SU-DHL-6 (cell line): ENCODE measurements around the gene INTS7.

Experiments
- EZH2phosphoT487 ChIP-seq: fragments of 200-600 bp; sonication (generic), shearing (Covaris generic); conservative IDR thresholded peaks from 2 replicates; pipeline ENCODE4 v1.6.1; 2018; ENCODE audit warnings: mild to moderate bottlenecking, antibody characterized with exemption, low read length, moderate library complexity, mixed read lengths
- TF ChIP-seq, protein P1 (sequence below): fragments of 200-600 bp; sonication (generic); IDR thresholded peaks from one replicate; pipeline ENCODE4 v1.5.1; 2017; ENCODE audit warnings: antibody characterized with exemption, mild to moderate bottlenecking, low read length, moderate library complexity; ENCODE audit not compliant: insufficient read depth, poor library complexity, severe bottlenecking

DNA sequence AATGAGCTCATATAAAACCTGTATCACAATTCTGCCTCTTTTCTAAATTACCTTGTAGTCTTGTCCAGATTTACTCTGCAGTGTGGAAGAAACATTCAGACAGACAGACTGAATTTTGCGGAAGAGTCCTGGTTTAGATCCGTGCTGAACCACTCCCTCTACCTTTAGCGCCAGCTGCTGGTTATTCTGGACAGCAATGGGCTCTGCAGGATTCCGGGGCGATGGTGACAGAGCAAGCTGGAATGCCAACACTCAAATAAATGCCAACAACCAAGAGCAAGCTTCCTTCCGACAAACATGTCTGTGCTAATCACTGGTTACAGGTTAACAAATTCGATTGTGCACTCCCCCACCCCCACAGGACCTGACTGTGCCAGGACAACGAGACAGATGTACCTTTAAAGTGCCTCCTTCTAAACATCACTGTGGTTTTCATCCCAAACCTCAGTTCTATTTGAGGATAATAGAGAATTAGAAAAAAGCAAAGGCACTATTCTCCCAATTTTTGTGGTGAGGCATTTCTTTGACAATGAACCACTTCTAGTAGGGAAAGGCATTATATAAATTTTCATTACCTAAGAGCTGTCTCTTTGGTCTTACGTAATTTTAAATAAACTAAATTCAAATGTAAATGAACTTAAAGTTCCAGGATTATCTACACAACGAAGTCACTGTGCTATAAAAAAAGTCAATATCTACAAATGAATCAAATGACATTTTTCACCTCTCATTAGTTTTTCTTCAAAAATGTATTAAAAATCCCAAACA lies 90.4 kb downstream of the INTS7 start:
- TF ChIP-seq, protein P1, sequence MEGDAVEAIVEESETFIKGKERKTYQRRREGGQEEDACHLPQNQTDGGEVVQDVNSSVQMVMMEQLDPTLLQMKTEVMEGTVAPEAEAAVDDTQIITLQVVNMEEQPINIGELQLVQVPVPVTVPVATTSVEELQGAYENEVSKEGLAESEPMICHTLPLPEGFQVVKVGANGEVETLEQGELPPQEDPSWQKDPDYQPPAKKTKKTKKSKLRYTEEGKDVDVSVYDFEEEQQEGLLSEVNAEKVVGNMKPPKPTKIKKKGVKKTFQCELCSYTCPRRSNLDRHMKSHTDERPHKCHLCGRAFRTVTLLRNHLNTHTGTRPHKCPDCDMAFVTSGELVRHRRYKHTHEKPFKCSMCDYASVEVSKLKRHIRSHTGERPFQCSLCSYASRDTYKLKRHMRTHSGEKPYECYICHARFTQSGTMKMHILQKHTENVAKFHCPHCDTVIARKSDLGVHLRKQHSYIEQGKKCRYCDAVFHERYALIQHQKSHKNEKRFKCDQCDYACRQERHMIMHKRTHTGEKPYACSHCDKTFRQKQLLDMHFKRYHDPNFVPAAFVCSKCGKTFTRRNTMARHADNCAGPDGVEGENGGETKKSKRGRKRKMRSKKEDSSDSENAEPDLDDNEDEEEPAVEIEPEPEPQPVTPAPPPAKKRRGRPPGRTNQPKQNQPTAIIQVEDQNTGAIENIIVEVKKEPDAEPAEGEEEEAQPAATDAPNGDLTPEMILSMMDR = no peak
- no peak for TF ChIP-seq EZH2phosphoT487
